Activated B cell treated with CpG ODN at 0.5 μM for 24 hours (primary cell): ENCODE measurements around the gene FA2H. TPM values are rescaled to one million over a fixed set of nuclear protein-coding genes. Genes with fewer than 3 reads are reported as not detected.
A peak's percentile ranks its signal among the peaks of the same experiment; 100 is the strongest.
"Not testable (repeated sequence)": the region's sequence is repeated elsewhere in the genome, so short reads cannot be mapped to it uniquely, and the experiment has no call there.

Experiments
- ATAC-seq: fragments of 200-7000 bp; cut with Tn5 transposase; one replicate; pipeline ENCODE4 v1.10.0; 2021; ENCODE audit warnings: low read depth, mild to moderate bottlenecking, moderate library complexity
- CTCF ChIA-PET: fragments of 350-600 bp; sonication (Branson Sonifier 250); formaldehyde crosslinking; loops from one replicate; lab custom pipeline; 2021; ENCODE audit warnings: antibody characterized with exemption; lab: Charles Lee
- POLR2A ChIA-PET: fragments of 350-600 bp; sonication (Branson Sonifier 250); formaldehyde crosslinking; loops from one replicate; lab custom pipeline; 2021; ENCODE audit warnings: antibody characterized with exemption; lab: Charles Lee
- DNase-seq: peaks from one replicate; pipeline ENCODE4 v3.0.0; 2022
- H3K27ac Mint-ChIP-seq: one replicate; pipeline ENCODE4 v1.8.0; 2020; ENCODE audit warnings: mixed read lengths
- H3K27me3 Mint-ChIP-seq: one replicate; pipeline ENCODE4 v1.8.0; 2021; ENCODE audit warnings: mixed read lengths
- H3K36me3 Mint-ChIP-seq: one replicate; pipeline ENCODE4 v1.8.0; 2021; ENCODE audit warnings: low read depth, mixed read lengths
- H3K4me1 Mint-ChIP-seq: one replicate; pipeline ENCODE4 v1.8.0; 2021; ENCODE audit warnings: mixed read lengths
- H3K4me3 Mint-ChIP-seq: one replicate; pipeline ENCODE4 v1.8.0; 2020; ENCODE audit warnings: mild to moderate bottlenecking, mixed read lengths
- H3K9me3 Mint-ChIP-seq: one replicate; pipeline ENCODE4 v1.8.0; 2020; ENCODE audit warnings: mixed read lengths
- intact Hi-C: fragments of 100-400 bp; cut with micrococcal nuclease; formaldehyde crosslinking; loops from one replicate; pipeline ENCODE4 v1.15.1; 2024
- total RNA-seq: library from RNA; stranded (reverse); gene quantifications from 2 replicates; pipeline ENCODE4 v1.2.3, GENCODE V29; 2022
- TF ChIP-seq, protein P1 (sequence below): fragments of 200-600 bp; IDR thresholded peaks from one replicate; pipeline ENCODE4 v1.8.0; 2022; ENCODE audit warnings: antibody characterized with exemption, mild to moderate bottlenecking

Gene FA2H
- total RNA-seq, 1 donor from 2014 or later = 0.78 TPM

DNA sequence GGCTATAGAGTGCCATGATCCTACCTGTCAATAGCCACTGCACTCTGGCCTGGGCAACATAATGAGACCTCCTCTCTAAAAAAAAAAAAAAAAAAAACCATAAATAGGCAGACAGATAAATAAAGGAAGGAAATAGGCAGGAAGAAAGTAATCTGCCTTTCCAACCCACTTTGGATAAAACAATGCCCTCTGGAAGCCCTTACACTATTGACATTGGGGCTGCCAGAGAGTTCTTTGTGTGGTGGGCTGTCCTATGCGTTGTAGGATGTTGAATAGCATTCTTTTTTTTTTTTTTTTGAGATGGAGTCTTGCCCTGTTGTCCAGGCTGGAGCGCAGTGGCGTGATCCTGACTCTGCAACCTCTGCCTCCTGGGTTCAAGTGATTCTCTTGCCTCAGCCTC, 100.7 kb downstream of the FA2H start:
- Mint-ChIP-seq H3K27ac (no peak overlapping the region), H3K9me3 (no peaks in the 10 kb centered on the region), H3K36me3 (peaks cover 34% of the 10 kb centered on the region), H3K4me3 (no peak overlapping the region), H3K4me1 (no peaks in the 10 kb centered on the region), H3K27me3 (no peaks in the 10 kb centered on the region)
- DNase-seq = no peak
- ChIA-PET CTCF (interaction anchor here (1.3 kb wide), 1 partner anchor 10 kb away, joined by 3 read pairs; no protein-coding TSS in a partner anchor), POLR2A (no interaction called here)
- ATAC-seq = no peak
- intact Hi-C loops = no loop called here
- TF ChIP-seq, protein P1, sequence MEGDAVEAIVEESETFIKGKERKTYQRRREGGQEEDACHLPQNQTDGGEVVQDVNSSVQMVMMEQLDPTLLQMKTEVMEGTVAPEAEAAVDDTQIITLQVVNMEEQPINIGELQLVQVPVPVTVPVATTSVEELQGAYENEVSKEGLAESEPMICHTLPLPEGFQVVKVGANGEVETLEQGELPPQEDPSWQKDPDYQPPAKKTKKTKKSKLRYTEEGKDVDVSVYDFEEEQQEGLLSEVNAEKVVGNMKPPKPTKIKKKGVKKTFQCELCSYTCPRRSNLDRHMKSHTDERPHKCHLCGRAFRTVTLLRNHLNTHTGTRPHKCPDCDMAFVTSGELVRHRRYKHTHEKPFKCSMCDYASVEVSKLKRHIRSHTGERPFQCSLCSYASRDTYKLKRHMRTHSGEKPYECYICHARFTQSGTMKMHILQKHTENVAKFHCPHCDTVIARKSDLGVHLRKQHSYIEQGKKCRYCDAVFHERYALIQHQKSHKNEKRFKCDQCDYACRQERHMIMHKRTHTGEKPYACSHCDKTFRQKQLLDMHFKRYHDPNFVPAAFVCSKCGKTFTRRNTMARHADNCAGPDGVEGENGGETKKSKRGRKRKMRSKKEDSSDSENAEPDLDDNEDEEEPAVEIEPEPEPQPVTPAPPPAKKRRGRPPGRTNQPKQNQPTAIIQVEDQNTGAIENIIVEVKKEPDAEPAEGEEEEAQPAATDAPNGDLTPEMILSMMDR = no peak

DNA sequence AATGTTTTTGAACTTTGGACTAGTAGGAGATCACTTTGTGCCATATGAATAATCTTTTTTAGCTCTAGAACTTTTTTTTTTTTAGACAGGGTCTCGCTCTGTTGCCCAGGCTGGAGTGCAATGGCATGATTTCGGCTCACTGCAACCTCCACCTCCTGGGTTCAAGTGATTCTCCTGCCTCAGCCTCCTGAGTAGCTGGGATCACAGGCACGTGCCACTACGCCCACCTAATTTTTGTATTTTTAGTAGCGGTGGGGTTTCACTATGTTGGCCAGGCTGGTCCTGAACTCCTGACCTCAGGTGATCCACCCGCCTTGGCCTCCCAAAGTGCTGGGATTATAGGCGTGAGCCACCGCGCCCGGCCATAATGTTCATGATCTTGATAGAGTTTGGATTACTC, 105.7 kb downstream of the FA2H start:
- DNase-seq, POLR2A ChIA-PET, H3K27ac Mint-ChIP-seq, ATAC-seq, H3K27me3 Mint-ChIP-seq, H3K4me3 Mint-ChIP-seq, H3K9me3 Mint-ChIP-seq: not testable (repeated sequence)
- Mint-ChIP-seq H3K36me3 (peaks cover 26% of the 10 kb centered on the region), H3K4me1 (peaks cover 22% of the 10 kb centered on the region)
- intact Hi-C loops = loop anchor here (5.0 kb wide), 2 partner anchors 888 to 2002 kb away; partner anchors contain the start of gene TMEM231
- CTCF ChIA-PET = interaction anchor here (1.3 kb wide), 1 partner anchor 32 kb away, joined by 4 read pairs; the partner anchor contains the start of gene MLKL

DNA sequence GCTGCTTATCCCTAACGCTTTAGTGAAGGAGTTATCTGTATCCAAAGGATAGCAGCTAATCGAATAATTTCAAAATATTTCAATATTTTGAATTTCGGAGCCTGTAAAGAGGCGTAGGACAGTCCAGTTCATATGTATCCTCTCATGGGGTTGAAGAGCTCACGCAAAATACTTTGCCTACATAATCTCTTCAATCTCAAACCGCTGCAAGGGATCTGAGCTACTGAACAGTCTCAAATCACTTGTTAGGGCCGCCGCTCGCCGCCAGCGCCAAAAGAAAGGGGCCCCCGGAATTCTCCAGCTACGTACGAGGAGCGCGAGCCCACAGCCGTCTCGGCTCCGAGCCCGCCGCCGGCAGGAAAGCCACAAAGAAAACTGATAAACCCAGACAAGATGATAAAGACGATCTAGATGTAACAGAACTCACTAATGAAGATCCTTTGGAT, 107.3 kb downstream of the FA2H start:
- TF ChIP-seq, protein P1 = no peak
- H3K27ac Mint-ChIP-seq = peak overlapping the region; percentile 90
- no peaks in the 10 kb centered on the region for H3K27me3 Mint-ChIP-seq
- ChIA-PET POLR2A (interaction anchor here (0.6 to 3.2 kb wide), 17 partner anchors 11 to 928 kb away, joined by 3 to 45 read pairs (median 4); partner anchors contain the start of genes CFDP1, GLG1, MLKL and PSMD7), CTCF (interaction anchor here (0.6 to 1.6 kb wide), 6 partner anchors 17 to 195 kb away, joined by 3 to 5 read pairs (median 4); partner anchors contain the start of gene MLKL)
- no peaks in the 10 kb centered on the region for H3K9me3 Mint-ChIP-seq
- no peak for ATAC-seq
- intact Hi-C loops = loop anchor here (1.0 to 5.0 kb wide), 7 partner anchors 16 to 2000 kb away; partner anchors contain the start of genes GLG1, TMEM170A, TMEM231 and WDR59
- peaks cover 37% of the 10 kb centered on the region for H3K36me3 Mint-ChIP-seq
- H3K4me3 Mint-ChIP-seq = peak overlapping the region; percentile 94
- H3K4me1 Mint-ChIP-seq = peaks cover 35% of the 10 kb centered on the region
- DNase-seq = peak; percentile 23

DNA sequence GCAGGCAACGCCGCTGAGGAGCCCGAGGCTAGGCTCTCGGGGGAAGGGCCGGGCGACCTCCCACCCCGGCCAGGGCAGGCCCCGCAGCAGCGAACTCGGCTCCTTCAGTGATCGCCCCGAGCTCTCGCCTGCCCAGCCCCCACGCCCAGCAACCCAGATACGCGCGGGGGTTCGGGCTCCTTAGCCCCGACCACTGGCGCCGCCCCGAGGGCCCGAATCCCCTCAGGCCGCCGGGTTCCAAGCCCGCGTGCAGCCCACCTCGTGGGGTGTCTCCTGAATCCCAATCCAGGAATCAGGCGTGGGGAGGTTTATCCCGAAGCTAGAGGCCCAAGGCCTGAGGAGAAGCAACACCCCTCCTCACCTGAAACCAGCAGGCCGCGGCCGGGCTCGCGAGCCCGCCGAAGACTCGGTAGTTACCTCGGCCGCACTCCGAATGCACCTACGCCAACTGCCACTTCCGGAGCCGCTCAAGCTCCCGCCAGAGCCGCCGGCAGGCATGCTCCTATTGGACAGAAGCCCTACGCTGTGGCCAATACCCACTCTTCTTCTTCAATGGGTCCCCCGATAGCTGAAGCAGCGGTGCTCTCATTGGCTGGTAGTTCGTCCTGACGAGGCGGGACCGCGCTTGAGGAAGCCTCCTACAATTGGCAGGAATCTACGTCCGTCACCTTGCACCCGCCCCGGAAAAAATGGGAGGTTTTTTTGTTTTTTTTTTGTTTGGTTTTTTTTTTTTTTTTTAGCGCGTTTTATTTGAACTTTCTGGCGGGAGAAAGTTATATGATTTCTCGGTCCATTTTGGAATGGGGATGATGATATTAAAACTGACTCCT, 108.0 kb downstream of the FA2H start, which contains the start of gene RFWD3:
TSS of gene RFWD3 (minus strand) at position 453 of the 830 bp plus-strand sequence. CDS start 5,428 bp downstream, outside the sequence.
- DNase-seq = peak; percentile 78
- H3K4me3 Mint-ChIP-seq = peak within 1 kb of the TSS; percentile 94
- H3K27ac Mint-ChIP-seq = peak within 1 kb of the TSS; percentile 90
- no peaks in the 10 kb centered on the region for H3K9me3 Mint-ChIP-seq
- CTCF ChIA-PET = interaction anchor here (0.9 to 1.6 kb wide), 5 partner anchors 17 to 196 kb away, joined by 3 to 5 read pairs (median 4); no protein-coding TSS in a partner anchor
- POLR2A ChIA-PET = interaction anchor here (0.5 to 3.2 kb wide), 20 partner anchors 11 to 981 kb away, joined by 3 to 45 read pairs (median 4); partner anchors contain the start of genes CFDP1, GLG1, KARS1 and MLKL
- peaks cover 34% of the 10 kb centered on the region for H3K36me3 Mint-ChIP-seq
- intact Hi-C loops = loop anchor here (1.0 to 5.0 kb wide), 10 partner anchors 16 to 1999 kb away; partner anchors contain the start of genes GLG1, PSMD7, TMEM170A and TMEM231
- H3K4me1 Mint-ChIP-seq = peaks cover 38% of the 10 kb centered on the region
- ATAC-seq = peak; percentile 99
- H3K27me3 Mint-ChIP-seq = no peaks in the 10 kb centered on the region
- TF ChIP-seq, protein P1 = no peak

DNA sequence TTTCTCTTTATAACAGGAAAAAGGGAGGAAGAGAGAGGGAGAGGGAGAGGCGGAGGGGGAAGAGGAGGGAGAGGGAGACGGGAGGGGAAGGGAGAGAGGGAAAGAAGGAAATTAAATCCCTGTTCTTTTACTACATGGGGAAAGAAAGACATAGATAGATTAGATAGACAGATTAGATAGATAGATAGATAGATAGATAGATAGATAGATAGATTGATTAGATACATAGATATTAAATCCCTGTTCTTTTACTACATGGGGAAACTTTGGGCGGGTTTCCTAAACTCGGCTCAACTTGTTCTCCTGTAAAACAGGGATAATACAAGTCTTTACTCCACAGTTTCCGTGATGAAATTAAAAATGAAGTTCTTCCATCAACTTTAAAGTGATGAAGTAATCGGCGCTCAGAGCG, 108.6 kb downstream of the FA2H start:
- peaks cover 38% of the 10 kb centered on the region for H3K4me1 Mint-ChIP-seq
- no peak for DNase-seq

More for the DNA sequence above, 108.6 kb downstream of the FA2H start:
- intact Hi-C loops = loop anchor here (1.0 to 5.0 kb wide), 8 partner anchors 17 to 1999 kb away; partner anchors contain the start of genes PSMD7, TMEM170A, TMEM231 and WDR59
- peak overlapping the region; percentile 94 for H3K4me3 Mint-ChIP-seq
- CTCF ChIA-PET = interaction anchor here (0.9 to 1.6 kb wide), 2 partner anchors 35 to 44 kb away, joined by 3 to 4 read pairs; no protein-coding TSS in a partner anchor
- no peak for ATAC-seq
- no peaks in the 10 kb centered on the region for H3K9me3 Mint-ChIP-seq
- POLR2A ChIA-PET = interaction anchor here (0.7 to 3.2 kb wide), 11 partner anchors 10 to 981 kb away, joined by 3 to 45 read pairs (median 5); partner anchors contain the start of genes GLG1, KARS1, MLKL and PSMD7
- peaks cover 37% of the 10 kb centered on the region for H3K36me3 Mint-ChIP-seq
- no peaks in the 10 kb centered on the region for H3K27me3 Mint-ChIP-seq
- no peak overlapping the region for H3K27ac Mint-ChIP-seq
- TF ChIP-seq, protein P1 = no peak
